DOHH2 (cell line): ENCODE measurements around the gene ADGRA1.

ENCODE experiments used
- CTCF ChIP-seq: fragments of 200-600 bp; sonication (generic); IDR thresholded peaks from one replicate; pipeline ENCODE4 v1.5.1; 2014; ENCODE audit warnings: antibody characterized with exemption, mild to moderate bottlenecking, low read depth, low read length; ENCODE audit not compliant: poor library complexity, severe bottlenecking
- EZH2phosphoT487 ChIP-seq: fragments of 200-600 bp; sonication (generic); IDR thresholded peaks from 2 replicates; pipeline ENCODE4 v1.6.1; 2017; ENCODE audit warnings: borderline replicate concordance, mild to moderate bottlenecking, antibody characterized with exemption, low read length, moderate library complexity, mixed read lengths

GRCh38 chr10:133048266-133048665 lies 39.5 kb upstream of the ADGRA1 start:
- TF ChIP-seq CTCF (no peak), EZH2phosphoT487 (no peak)
